OCI-LY7 (cell line): ENCODE measurements around the gene FBXO36.

Experiments
- EZH2phosphoT487 ChIP-seq: fragments of 200-600 bp; sonication (generic); IDR thresholded peaks from 2 replicates; pipeline ENCODE4 v1.6.1; 2018; ENCODE audit warnings: low read depth, borderline replicate concordance, mild to moderate bottlenecking, mixed run types, antibody characterized with exemption, low read length, moderate library complexity, mixed read lengths
- TF ChIP-seq, protein P1 (sequence below): fragments of 200-600 bp; sonication (generic); conservative IDR thresholded peaks from 2 replicates; pipeline ENCODE4 v1.5.1; 2014; ENCODE audit warnings: mild to moderate bottlenecking, antibody characterized with exemption, low read length, moderate library complexity, mixed read lengths

DNA sequence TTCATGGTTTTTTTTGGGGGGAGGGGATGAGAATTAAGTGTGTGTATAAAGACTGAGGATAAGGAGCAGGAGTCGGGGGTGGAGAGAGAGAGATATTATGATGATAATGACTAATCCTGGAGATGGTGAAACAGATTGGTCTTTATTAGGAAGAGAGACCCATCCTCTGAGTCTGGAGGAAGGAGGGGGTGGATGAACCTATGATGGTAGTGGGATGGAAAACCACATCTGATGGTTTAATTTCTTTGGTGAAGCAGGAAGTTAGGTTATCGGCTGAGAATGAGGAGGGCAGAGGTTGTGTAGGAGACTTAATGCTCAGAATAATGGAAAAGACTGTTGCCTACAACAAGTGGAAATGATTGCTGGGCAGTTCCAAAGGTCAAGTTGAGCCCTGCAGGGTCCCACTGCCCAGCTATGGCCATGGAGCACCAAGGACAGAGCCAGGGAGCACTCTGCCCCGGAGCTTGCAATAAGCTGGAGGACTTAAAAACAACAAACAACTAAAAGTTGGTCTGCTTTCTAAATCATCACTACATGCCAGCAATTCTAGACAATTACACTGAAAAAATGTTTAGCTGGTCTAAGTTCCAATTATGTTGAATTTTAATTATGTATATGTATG is 138.5 kb downstream of the FBXO36 start:
- TF ChIP-seq, protein P1, sequence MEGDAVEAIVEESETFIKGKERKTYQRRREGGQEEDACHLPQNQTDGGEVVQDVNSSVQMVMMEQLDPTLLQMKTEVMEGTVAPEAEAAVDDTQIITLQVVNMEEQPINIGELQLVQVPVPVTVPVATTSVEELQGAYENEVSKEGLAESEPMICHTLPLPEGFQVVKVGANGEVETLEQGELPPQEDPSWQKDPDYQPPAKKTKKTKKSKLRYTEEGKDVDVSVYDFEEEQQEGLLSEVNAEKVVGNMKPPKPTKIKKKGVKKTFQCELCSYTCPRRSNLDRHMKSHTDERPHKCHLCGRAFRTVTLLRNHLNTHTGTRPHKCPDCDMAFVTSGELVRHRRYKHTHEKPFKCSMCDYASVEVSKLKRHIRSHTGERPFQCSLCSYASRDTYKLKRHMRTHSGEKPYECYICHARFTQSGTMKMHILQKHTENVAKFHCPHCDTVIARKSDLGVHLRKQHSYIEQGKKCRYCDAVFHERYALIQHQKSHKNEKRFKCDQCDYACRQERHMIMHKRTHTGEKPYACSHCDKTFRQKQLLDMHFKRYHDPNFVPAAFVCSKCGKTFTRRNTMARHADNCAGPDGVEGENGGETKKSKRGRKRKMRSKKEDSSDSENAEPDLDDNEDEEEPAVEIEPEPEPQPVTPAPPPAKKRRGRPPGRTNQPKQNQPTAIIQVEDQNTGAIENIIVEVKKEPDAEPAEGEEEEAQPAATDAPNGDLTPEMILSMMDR, result no peak
- TF ChIP-seq EZH2phosphoT487, result no peak
